IMR-90 (cell line): ENCODE data around the gene S1PR5. TPM values are rescaled to one million over a fixed set of nuclear protein-coding genes. Genes with fewer than 3 reads are reported as not detected.

Experiments
- ATAC-seq: fragments of 200-7000 bp; cut with Tn5 transposase; 2 replicates; pipeline ENCODE4 v1.9.1; 2020; ENCODE audit warnings: low read depth, mild to moderate bottlenecking, moderate library complexity
- BruUV-seq: library from RNA; stranded (reverse); fragments of 400-500 nt; replicated peaks from 2 replicates; lab custom pipeline; 2021; lab: Mats Ljungman, UMichigan
- CTCF ChIA-PET: fragments of 300-600 bp; formaldehyde crosslinking; extraction: SDS; loops from one replicate; lab custom pipeline; 2021; ENCODE audit warnings: antibody characterized with exemption; lab: Yijun Ruan, JAX
- POLR2A ChIA-PET: fragments of 300-600 bp; sonication (Branson Sonifier 250); formaldehyde crosslinking; loops from one replicate; lab custom pipeline; 2022; ENCODE audit warnings: antibody characterized with exemption; ENCODE audit not compliant: unreplicated experiment; lab: Charles Lee
- DNase-seq: peaks from one replicate; pipeline ENCODE4 v3.0.0; 2013
- H2AFZ ChIP-seq: replicated peaks from 2 replicates; pipeline ENCODE3; 2013; ENCODE audit warnings: low read length, mild to moderate bottlenecking; ENCODE audit not compliant: poor library complexity
- H2AK5ac ChIP-seq: 2 replicates; pipeline ENCODE4 v1.6.1; 2013; ENCODE audit warnings: low read depth, low read length, inconsistent platforms
- H2AK9ac ChIP-seq: replicated peaks from 2 replicates; pipeline ENCODE3; 2013; ENCODE audit warnings: mild to moderate bottlenecking, low read depth, low read length, moderate library complexity; ENCODE audit not compliant: poor library complexity
- H2BK120ac ChIP-seq: 2 replicates; pipeline ENCODE4 v1.6.1; 2013; ENCODE audit warnings: low read depth, low read length, inconsistent platforms
- H2BK15ac ChIP-seq: 3 replicates; pipeline ENCODE4 v1.6.1; 2013; ENCODE audit warnings: low read depth, low read length, inconsistent platforms
- H2BK20ac ChIP-seq: 2 replicates; pipeline ENCODE4 v1.6.1; 2013; ENCODE audit warnings: low read depth, mild to moderate bottlenecking, inconsistent platforms, low read length, moderate library complexity
- H2BK5ac ChIP-seq: 2 replicates; pipeline ENCODE4 v1.6.1; 2013; ENCODE audit warnings: mild to moderate bottlenecking, low read depth, low read length, inconsistent platforms; ENCODE audit not compliant: poor library complexity, severe bottlenecking
- H3K14ac ChIP-seq: replicated peaks from 2 replicates; pipeline ENCODE4 v1.6.1; 2013; ENCODE audit warnings: low read depth, low read length, inconsistent platforms
- H3K18ac ChIP-seq: 2 replicates; pipeline ENCODE4 v1.6.1; 2013; ENCODE audit warnings: low read depth, low read length, control low read depth
- H3K23ac ChIP-seq: 2 replicates; pipeline ENCODE4 v1.6.1; 2013; ENCODE audit warnings: low read depth, low read length, inconsistent platforms
- H3K27ac ChIP-seq: 2 replicates; pipeline ENCODE4 v1.5.1; 2013; ENCODE audit warnings: mild to moderate bottlenecking, control low read depth, low read length; ENCODE audit not compliant: insufficient read depth
- H3K27me3 ChIP-seq: 2 replicates; pipeline ENCODE4 v1.6.1; 2013; ENCODE audit warnings: low read length; ENCODE audit not compliant: control insufficient read depth, insufficient read depth
- H3K36me3 ChIP-seq: 2 replicates; pipeline ENCODE4 v1.6.1; 2013; ENCODE audit warnings: low read length, mixed read lengths; ENCODE audit not compliant: control insufficient read depth, insufficient read depth
- H3K4ac ChIP-seq: 2 replicates; pipeline ENCODE4 v1.6.1; 2013; ENCODE audit warnings: low read depth, low read length, inconsistent platforms
- H3K4me1 ChIP-seq: 2 replicates; pipeline ENCODE4 v1.6.1; 2013; ENCODE audit warnings: low read length, mixed read lengths; ENCODE audit not compliant: control insufficient read depth, insufficient read depth
- H3K4me2 ChIP-seq: 2 replicates; pipeline ENCODE4 v1.6.1; 2013; ENCODE audit warnings: low read depth, mild to moderate bottlenecking, control low read depth, low read length, moderate library complexity
- H3K4me3 ChIP-seq: 2 replicates; pipeline ENCODE4 v1.5.1; 2013; ENCODE audit warnings: low read depth, mild to moderate bottlenecking, control low read depth, low read length, moderate library complexity; ENCODE audit not compliant: insufficient read depth
- H3K56ac ChIP-seq: 2 replicates; pipeline ENCODE4 v1.6.1; 2013; ENCODE audit warnings: low read length, inconsistent platforms; ENCODE audit not compliant: insufficient read depth; ENCODE audit errors: extremely low read depth
- H3K79me1 ChIP-seq, 2 experiments: 2 replicates each; pipeline ENCODE4 v1.6.1; 2013; ENCODE audit warnings: low read length in 2 of 2, inconsistent platforms in 1 of 2, low read depth in 1 of 2
- H3K9ac ChIP-seq: 2 replicates; pipeline ENCODE4 v1.6.1; 2013; ENCODE audit warnings: low read depth, low read length, control low read depth
- H3K9me1 ChIP-seq: 2 replicates; pipeline ENCODE4 v1.6.1; 2013; ENCODE audit warnings: low read length, inconsistent platforms; ENCODE audit not compliant: insufficient read depth
- H3K9me3 ChIP-seq: 2 replicates; pipeline ENCODE4 v1.6.1; 2013; ENCODE audit warnings: low read length; ENCODE audit not compliant: control insufficient read depth, insufficient read depth
- H4K20me1 ChIP-seq: 2 replicates; pipeline ENCODE4 v1.6.1; 2013; ENCODE audit warnings: low read length, inconsistent platforms; ENCODE audit not compliant: insufficient read depth
- H4K5ac ChIP-seq: 2 replicates; pipeline ENCODE4 v1.6.1; 2013; ENCODE audit warnings: mild to moderate bottlenecking, low read depth, low read length, control low read depth
- H4K8ac ChIP-seq, 2 experiments: 2 replicates each; pipeline ENCODE4 v1.6.1; 2013; ENCODE audit warnings: low read depth in 2 of 2, low read length in 2 of 2, control low read depth in 1 of 2, inconsistent platforms in 1 of 2
- H4K91ac ChIP-seq: 2 replicates; pipeline ENCODE4 v1.6.1; 2013; ENCODE audit warnings: low read depth, low read length, inconsistent platforms; ENCODE audit not compliant: insufficient read depth
- FOS ChIP-seq: fragments of 150-350 bp; IDR thresholded peaks from 2 replicates; pipeline ENCODE4 v1.6.1; 2016; ENCODE audit warnings: low read depth, low read length
- MAZ ChIP-seq: IDR thresholded peaks from 2 replicates; pipeline ENCODE4 v1.6.1; 2012; ENCODE audit warnings: low read depth, mild to moderate bottlenecking, low read length, improper control_type of control experiment, moderate library complexity, borderline replicate concordance
- NFE2L2 ChIP-seq: fragments of 150-350 bp; IDR thresholded peaks from 2 replicates; pipeline ENCODE4 v1.6.1; 2016; ENCODE audit warnings: low read depth, mild to moderate bottlenecking, low read length
- POLR2A ChIP-seq: IDR thresholded peaks from 2 replicates; pipeline ENCODE4 v1.6.1; 2012; ENCODE audit warnings: mild to moderate bottlenecking, low read depth, low read length
- whole genome bisulfite sequencing, 2 experiments: methylation state at CpG; one replicate each; pipeline versions ENCODE4 v1.1.5 to v1.1.7; 2013; ENCODE audit warnings: missing lambda C conversion rate in 2 of 2; ENCODE audit not compliant: insufficient read length in 1 of 2; ENCODE audit errors: extremely low coverage in 2 of 2; 5-methylcytosine and 5-hydroxymethylcytosine counted together
- dilution Hi-C: fragments of 300-500 bp; cut with HindIII; formaldehyde crosslinking; loops from one replicate; pipeline ENCODE4 v1.14.3; 2018; ENCODE audit warnings: low sequenced_read_pairs; ENCODE audit not compliant: unreplicated experiment
- in situ Hi-C: fragments of 300-500 bp; cut with MboI; formaldehyde crosslinking; loops from 3 replicates; pipeline ENCODE4 v1.14.3; 2019; ENCODE audit warnings: low sequenced_read_pairs, inconsistent platforms, mixed read lengths
- intact Hi-C: fragments of 100-400 bp; cut with micrococcal nuclease; formaldehyde crosslinking; loops from 2 replicates; pipeline ENCODE4 v1.10.0; 2022
- polyA plus RNA-seq, 3 experiments: library from polyadenylated mRNA; depleted of rRNA; stranded (reverse); fragments of >200 nt; gene quantifications; 2 replicates each; pipeline ENCODE4 v1.2.3, GENCODE V29; 2012; ENCODE audit warnings: low replicate concordance in 1 of 3
- total RNA-seq: library from RNA; depleted of rRNA; stranded (reverse); fragments of >200 nt; gene quantifications from 2 replicates; pipeline ENCODE4 v1.2.3, GENCODE V29; 2012

S1PR5 gene
- total and polyA plus RNA-seq, 2 of the 4 experiments (the other 2 are of a cell fraction) = 0.36 to 0.55 TPM

DNA sequence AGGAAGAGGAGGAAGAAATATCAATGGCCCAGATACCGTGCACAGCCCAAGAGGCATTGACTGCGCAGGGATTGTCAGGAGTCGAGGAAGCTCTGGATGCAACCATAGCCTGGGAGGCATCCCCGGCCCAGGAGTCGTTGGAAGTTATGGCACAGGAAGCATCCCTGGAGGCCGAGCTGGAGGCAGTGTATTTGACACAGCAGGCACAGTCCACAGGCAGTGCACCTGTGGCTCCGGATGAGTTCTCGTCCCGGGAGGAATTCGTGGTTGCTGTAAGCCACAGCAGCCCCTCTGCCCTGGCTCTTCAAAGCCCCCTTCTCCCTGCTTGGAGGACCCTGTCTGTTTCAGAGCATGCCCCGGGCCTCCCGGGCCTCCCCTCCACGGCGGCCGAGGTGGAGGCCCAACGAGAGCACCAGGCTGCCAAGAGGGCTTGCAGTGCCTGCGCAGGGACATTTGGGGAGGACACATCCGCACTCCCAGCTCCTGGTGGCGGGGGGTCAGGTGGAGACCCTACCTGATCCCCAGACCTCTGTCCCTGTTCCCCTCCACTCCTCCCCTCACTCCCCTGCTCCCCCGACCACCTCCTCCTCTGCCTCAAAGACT, 50.0 kb downstream of the S1PR5 start:
- no peak for ATAC-seq
- no peak overlapping the region for H4K91ac ChIP-seq
- no peak overlapping the region for H2BK5ac ChIP-seq
- H3K23ac ChIP-seq = no peak overlapping the region
- H3K9ac ChIP-seq = no peak overlapping the region
- H3K27me3 ChIP-seq = no peaks in the 10 kb centered on the region
- no peak overlapping the region for H2AK5ac ChIP-seq
- ChIA-PET CTCF (interaction anchor here (0.6 kb wide), 1 partner anchor 142 kb away, joined by 3 read pairs; no protein-coding TSS in a partner anchor), POLR2A (no interaction called here)
- H4K5ac ChIP-seq = no peak overlapping the region
- H3K4me2 ChIP-seq = no peak overlapping the region
- no peak overlapping the region for H3K14ac ChIP-seq
- H2BK15ac ChIP-seq = no peak overlapping the region
- intact Hi-C loops = no loop called here
- no peak overlapping the region for H3K4me3 ChIP-seq
- H3K79me1 ChIP-seq = no peaks in the 10 kb centered on the region
- H3K27ac ChIP-seq = no peak overlapping the region
- H2BK20ac ChIP-seq = no peak overlapping the region
- H4K20me1 ChIP-seq = no peaks in the 10 kb centered on the region
- no peak overlapping the region for H3K4ac ChIP-seq
- in situ Hi-C loops = no loop called here
- H3K9me3 ChIP-seq = no peaks in the 10 kb centered on the region
- no peak overlapping the region for H3K18ac ChIP-seq
- no peaks in the 10 kb centered on the region for H3K4me1 ChIP-seq
- TF ChIP-seq POLR2A = no peak
- no peak for TF ChIP-seq NFE2L2
- no peak for TF ChIP-seq MAZ
- no peak for TF ChIP-seq FOS
- 78% methylated on average over 6 of the region's 20 CpGs; no CpG with 5 or more reads in 1 of the 2 experiments for WGBS, 2 experiments
- H2BK120ac ChIP-seq = no peak overlapping the region
- no peak overlapping the region for H4K8ac ChIP-seq
- no peak overlapping the region for H2AK9ac ChIP-seq
- H3K56ac ChIP-seq = no peak overlapping the region
- BruUV-seq = TSS peak; percentile 62
- dilution Hi-C loops = no loop called here
- H2AFZ ChIP-seq = peak overlapping the region; percentile 23
- no peaks in the 10 kb centered on the region for H3K9me1 ChIP-seq
- DNase-seq = no peak
- H3K36me3 ChIP-seq = peaks cover 16% of the 10 kb centered on the region
